ENCODE results near the gene TBC1D16. TPM values are rescaled to one million over a fixed set of nuclear protein-coding genes. Genes with fewer than 3 reads are reported as not detected.

Gene TBC1D16
- total and polyA plus RNA-seq, 11 donors: 5.3 to 22.1 (median 17.4) TPM

GRCh38 chr17:79917902-79918484 is 117.7 kb downstream of the TBC1D16 start:
- ATAC-seq: no peak
- TF ChIP-seq, protein P1, sequence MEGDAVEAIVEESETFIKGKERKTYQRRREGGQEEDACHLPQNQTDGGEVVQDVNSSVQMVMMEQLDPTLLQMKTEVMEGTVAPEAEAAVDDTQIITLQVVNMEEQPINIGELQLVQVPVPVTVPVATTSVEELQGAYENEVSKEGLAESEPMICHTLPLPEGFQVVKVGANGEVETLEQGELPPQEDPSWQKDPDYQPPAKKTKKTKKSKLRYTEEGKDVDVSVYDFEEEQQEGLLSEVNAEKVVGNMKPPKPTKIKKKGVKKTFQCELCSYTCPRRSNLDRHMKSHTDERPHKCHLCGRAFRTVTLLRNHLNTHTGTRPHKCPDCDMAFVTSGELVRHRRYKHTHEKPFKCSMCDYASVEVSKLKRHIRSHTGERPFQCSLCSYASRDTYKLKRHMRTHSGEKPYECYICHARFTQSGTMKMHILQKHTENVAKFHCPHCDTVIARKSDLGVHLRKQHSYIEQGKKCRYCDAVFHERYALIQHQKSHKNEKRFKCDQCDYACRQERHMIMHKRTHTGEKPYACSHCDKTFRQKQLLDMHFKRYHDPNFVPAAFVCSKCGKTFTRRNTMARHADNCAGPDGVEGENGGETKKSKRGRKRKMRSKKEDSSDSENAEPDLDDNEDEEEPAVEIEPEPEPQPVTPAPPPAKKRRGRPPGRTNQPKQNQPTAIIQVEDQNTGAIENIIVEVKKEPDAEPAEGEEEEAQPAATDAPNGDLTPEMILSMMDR (IDR thresholded peaks at IDR 0.05): no peak
- no peak overlapping the region for H3K4me3 ChIP-seq
- 88 to 91% (median 90%) methylated on average over 12 to 14 of the region's 14 CpGs for WGBS, 4 donors
- intact Hi-C loops (cut with DNase I): loop anchor here in 9 of 10 donors (2.0 to 10.0 kb wide), 10 partner anchors 71 to 176 kb away; partner anchors contain the start of gene CBX8 (in 1 of the 9)
- H3K4me1 ChIP-seq: peaks cover 0 to 30% (median 9%) of the 10 kb centered on the region in 12 donors
- DNase-seq: peak in 2 of 5 donors; percentile 14 to 23
- no peak overlapping the region for H3K27ac ChIP-seq
- H3K27me3 ChIP-seq: peaks cover 0 to 57% (median 19%) of the 10 kb centered on the region in 9 donors
- no peaks in the 10 kb centered on the region for H3K9me3 ChIP-seq
- H3K36me3 ChIP-seq: no peaks in the 10 kb centered on the region

DNA sequence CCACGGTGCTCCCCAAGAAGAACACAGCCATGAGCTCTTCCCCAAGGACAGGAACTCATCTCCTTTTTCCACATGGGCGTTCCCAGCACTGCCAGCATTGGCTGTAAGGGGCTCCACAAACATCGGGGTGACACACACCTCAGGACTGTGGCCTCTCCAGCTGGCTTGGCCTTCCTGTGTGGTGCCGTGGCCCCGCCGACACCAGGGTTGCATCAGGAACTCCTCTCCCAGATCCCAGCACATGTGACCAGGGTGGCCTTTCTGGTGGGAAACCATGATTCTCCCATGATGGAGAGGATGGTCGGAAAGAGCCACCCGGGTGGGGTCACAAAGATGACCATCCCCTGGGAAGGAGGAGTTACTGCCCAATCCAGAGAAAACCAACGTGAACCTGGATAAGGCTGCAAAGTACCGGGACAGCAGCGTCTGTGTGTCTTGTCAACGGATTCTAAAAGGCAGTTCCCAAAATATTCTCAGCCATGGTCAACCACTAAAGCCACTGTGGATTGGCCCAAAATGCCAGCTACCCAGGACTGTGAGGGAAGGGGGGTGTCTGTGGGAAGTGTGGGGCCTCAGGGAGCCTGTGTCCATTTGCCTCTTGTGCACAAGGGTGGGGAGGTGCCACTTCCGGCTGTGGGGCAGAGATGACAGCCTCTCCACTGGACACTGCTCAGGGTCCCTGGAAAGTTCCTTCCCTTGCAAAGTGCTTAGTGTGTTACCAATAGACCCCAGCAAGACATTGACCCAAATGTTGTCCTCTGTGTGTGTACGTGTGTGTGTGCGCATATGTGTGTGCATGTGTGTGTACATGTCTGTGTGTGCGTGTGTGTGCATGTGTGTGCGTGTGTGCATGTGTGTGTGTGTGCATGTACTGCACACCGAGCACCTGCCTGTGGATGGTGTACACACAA is 118.4 kb downstream of the TBC1D16 start:
- Histone ChIP-seq H3K9me3 (no peaks in the 10 kb centered on the region), H3K36me3 (no peaks in the 10 kb centered on the region), H3K27ac (no peak overlapping the region), H3K27me3 (peaks cover 0 to 49% (median 19%) of the 10 kb centered on the region in 9 donors), H3K4me1 (peaks cover 0 to 30% (median 9%) of the 10 kb centered on the region in 12 donors), H3K4me3 (no peak overlapping the region)
- intact Hi-C loops (cut with DNase I): loop anchor here in 9 of 10 donors (1.0 to 10.0 kb wide), 11 partner anchors 70 to 175 kb away; partner anchors contain the start of gene CBX8 (in 1 of the 9)
- 83 to 86% (median 85%) methylated on average over 16 to 18 of the region's 18 CpGs for WGBS, 4 donors
- ATAC-seq (no peak), DNase-seq (peak in 2 of 5 donors; percentile 7 to 21)
- TF ChIP-seq, protein P1 (IDR thresholded peaks at IDR 0.05): no peak
- no peak for TF ChIP-seq POLR2A (IDR thresholded peaks at IDR 0.05)

- no peak overlapping the region for H3K4me3 ChIP-seq
- H3K9me3 ChIP-seq: no peaks in the 10 kb centered on the region
- DNase-seq (peak in 1 of 5 donors; percentile 6), ATAC-seq (no peak)
- TF ChIP-seq, protein P1 (IDR thresholded peaks at IDR 0.05): no peak
- no peak for TF ChIP-seq POLR2A (IDR thresholded peaks at IDR 0.05)
- no peak overlapping the region for H3K27ac ChIP-seq
- peaks cover 0 to 43% (median 16%) of the 10 kb centered on the region in 9 donors for H3K27me3 ChIP-seq
- no peaks in the 10 kb centered on the region for H3K36me3 ChIP-seq
- intact Hi-C loops (cut with DNase I): loop anchor here in 9 of 10 donors (1.0 to 10.0 kb wide), 11 partner anchors 69 to 174 kb away; partner anchors contain the start of gene CBX8 (in 1 of the 9)
- peaks cover 0 to 30% (median 9%) of the 10 kb centered on the region in 12 donors for H3K4me1 ChIP-seq
- 89 to 91% (median 89%) methylated on average over 6 of the region's 6 CpGs for WGBS, 4 donors
These were observed 119.2 kb downstream of the TBC1D16 start for GRCh38 chr17:79916506-79916905.
